LNCaP clone FGC (cell line): ENCODE measurements around the gene SPATA16.
"Not testable (repeated sequence)": the region's sequence is repeated elsewhere in the genome, so short reads cannot be mapped to it uniquely, and the experiment has no call there.

Experiments used
- DNase-seq: peaks from one replicate; pipeline ENCODE4 v3.0.0-alpha.2; 2011; ENCODE audit warnings: low read depth
- H3K4me3 ChIP-seq: 2 replicates; pipeline ENCODE4 v1.5.1; 2011; ENCODE audit warnings: mild to moderate bottlenecking, low read depth, low read length, control low read depth
- TF ChIP-seq, protein P1 (sequence below): IDR thresholded peaks from 2 replicates; pipeline ENCODE4 v1.5.1; 2012; ENCODE audit warnings: mild to moderate bottlenecking; ENCODE audit not compliant: control insufficient read depth, insufficient read depth; ENCODE audit errors: extremely low read depth

The SPATA16 gene, protein sequence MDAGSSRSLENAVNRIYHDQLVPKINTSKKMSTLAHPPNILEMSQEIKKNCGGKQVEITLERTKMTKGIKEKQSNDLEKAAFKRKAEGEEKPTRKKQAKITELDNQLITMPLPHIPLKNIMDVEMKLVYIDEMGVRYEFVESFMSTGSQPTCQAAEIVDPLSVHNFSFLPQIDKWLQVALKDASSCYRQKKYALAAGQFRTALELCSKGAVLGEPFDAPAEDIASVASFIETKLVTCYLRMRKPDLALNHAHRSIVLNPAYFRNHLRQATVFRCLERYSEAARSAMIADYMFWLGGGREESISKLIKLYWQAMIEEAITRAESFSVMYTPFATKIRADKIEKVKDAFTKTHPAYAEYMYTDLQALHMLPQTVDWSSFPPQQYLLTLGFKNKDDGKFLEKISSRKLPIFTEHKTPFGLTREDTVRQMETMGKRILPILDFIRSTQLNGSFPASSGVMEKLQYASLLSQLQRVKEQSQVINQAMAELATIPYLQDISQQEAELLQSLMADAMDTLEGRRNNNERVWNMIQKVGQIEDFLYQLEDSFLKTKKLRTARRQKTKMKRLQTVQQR

DNA sequence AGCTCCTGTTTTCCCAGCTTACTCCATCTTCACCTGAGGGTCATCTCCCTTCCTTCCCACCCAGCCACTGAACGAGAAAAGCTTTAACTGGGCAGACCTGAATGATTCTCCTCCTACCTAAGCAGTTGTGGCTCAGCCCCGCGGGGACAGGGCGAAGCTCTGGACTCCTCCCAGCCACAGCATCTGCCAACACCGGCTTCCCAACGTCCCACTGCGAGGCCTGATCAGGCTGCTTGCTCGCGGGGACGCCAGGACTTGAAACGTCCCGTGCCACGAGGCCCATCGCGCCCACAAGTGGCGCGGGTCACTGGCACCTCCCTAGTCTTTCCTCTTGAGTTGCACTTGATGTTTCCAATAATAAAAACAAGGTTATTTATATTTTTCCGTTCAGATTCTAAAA, at the start of gene SPATA16:
SPATA16 (minus strand) TSS at position 250 of the 400 bp plus-strand sequence. CDS start 23,504 bp downstream, outside the sequence.
- no peak for DNase-seq
- TF ChIP-seq, protein P1, sequence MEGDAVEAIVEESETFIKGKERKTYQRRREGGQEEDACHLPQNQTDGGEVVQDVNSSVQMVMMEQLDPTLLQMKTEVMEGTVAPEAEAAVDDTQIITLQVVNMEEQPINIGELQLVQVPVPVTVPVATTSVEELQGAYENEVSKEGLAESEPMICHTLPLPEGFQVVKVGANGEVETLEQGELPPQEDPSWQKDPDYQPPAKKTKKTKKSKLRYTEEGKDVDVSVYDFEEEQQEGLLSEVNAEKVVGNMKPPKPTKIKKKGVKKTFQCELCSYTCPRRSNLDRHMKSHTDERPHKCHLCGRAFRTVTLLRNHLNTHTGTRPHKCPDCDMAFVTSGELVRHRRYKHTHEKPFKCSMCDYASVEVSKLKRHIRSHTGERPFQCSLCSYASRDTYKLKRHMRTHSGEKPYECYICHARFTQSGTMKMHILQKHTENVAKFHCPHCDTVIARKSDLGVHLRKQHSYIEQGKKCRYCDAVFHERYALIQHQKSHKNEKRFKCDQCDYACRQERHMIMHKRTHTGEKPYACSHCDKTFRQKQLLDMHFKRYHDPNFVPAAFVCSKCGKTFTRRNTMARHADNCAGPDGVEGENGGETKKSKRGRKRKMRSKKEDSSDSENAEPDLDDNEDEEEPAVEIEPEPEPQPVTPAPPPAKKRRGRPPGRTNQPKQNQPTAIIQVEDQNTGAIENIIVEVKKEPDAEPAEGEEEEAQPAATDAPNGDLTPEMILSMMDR, result no peak
- no peak within 1 kb of the TSS for H3K4me3 ChIP-seq

GRCh38 chr3:173183022-173183421, 42.0 kb upstream of the SPATA16 start:
- H3K4me3 ChIP-seq, DNase-seq: not testable (repeated sequence)

DNA sequence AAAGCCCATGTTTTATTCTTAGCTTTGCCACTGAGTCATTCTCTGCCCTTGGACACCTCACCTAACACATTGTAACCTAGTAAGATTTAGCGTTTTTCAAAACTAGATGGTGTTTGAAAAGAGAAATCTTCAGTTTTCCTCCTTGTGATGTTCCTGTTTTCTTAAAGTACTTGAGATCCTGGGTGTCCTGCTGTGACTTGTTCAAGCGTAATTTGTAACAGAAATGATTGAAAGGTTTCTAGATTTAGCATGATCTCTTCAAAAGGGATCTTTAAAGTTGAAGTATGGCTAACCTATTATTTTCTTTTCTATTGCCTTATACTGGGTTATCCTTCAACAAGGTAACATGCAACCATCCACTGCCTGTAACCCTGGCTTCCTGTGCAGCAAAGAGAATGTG, 32.6 kb upstream of the SPATA16 start:
- H3K4me3 ChIP-seq, result no peak overlapping the region
- TF ChIP-seq, protein P1, result no peak
- DNase-seq, result no peak

DNA sequence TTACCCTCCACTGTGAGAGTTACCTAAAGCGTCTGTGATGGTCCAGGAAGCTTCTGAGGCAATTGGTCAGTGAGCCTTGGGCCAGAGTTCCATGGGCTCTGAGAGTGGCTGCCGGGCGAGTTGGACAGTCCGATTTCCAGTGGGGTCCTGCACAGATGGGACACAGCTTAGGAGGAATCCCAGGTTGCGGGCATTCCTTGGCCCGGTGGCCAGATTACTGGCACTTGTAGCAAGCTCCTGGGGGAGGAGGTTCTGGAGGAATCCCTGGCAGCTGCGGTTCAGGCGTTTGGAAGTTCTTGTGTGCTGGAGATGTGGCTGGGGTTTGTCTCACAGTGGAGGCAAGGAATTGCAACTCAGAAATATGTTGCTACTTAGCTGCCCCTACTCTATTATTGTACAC, 18.1 kb upstream of the SPATA16 start:
- not testable (repeated sequence) for H3K4me3 ChIP-seq, DNase-seq

- DNase-seq, H3K4me3 ChIP-seq: not testable (repeated sequence)
Measured at GRCh38 chr3:173156533-173156932, 15.5 kb upstream of the SPATA16 start.

DNA sequence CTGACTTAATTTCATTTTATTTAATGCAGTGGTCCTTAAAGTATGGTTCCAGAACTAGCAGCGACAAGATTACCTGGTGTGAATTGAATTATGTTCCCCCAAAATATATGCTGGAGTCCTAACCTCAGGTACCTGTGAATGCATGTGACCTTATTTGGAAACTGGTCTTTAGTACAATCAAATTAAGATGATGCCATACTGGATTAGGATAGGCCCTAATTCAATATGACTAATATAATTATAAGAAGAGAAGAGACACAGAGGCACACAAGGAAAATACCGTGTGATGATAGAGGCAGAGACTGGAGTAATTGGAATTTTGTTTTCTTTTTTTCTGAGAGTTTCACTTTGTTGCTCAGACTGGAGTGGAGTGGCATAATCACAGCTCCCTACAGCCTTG, 12.6 kb upstream of the SPATA16 start:
- TF ChIP-seq, protein P1, result no peak
- H3K4me3 ChIP-seq, result no peak overlapping the region
- DNase-seq, result no peak

DNA sequence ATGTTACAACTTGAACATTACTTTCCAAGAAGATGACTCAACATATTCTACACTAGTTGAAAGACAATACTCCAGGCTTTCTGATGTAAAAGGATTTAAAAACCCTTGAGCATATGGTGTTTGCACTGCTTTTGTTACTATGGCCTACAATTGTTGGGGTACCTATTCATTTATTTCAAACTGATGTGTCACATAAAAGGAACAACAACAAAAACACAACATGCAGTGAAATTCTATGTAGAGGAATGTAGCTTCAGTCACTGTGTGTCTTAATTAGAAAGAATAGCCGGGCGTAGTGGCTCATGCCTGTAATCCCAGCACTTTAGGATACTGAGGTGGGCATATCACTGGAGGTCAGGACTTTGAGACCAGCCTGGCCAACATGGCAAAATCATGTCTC, 1.6 kb downstream of the SPATA16 start:
- TF ChIP-seq, protein P1, result no peak
- H3K4me3 ChIP-seq, result no peak overlapping the region
- DNase-seq, result no peak

DNA sequence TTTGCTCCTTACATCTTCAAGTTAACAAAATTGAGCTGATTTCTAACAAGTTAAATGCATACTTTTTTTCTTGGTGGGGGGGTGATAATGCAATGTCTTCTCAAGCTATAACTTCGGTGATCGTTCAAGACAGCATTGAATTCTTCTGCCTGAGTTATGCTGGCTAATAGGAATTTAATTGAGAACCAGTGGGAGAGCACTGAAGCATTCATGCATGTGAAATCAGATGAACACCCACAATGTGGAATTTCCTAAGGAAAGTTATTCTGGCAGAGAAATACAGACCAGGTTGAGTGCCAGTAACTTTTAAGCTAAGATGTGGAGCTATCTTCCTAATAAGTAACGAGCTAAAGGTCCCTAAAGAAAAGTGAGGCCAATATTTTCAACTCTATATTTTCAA, 3.0 kb downstream of the SPATA16 start:
- DNase-seq, result no peak
- H3K4me3 ChIP-seq, result no peak overlapping the region
- TF ChIP-seq, protein P1, result no peak
